HepG2 (cell line): Measurements from ENCODE around the gene ANKRD27. TPM values are rescaled to one million over a fixed set of nuclear protein-coding genes. Genes with fewer than 3 reads are reported as not detected.

Experiments
- ATAC-seq: fragments of 200-7000 bp; cut with Tn5 transposase; 3 replicates; pipeline ENCODE4 v1.9.1; 2020; ENCODE audit warnings: mild to moderate bottlenecking, moderate library complexity
- BruUV-seq: library from RNA; stranded (reverse); fragments of 400-500 nt; replicated peaks from 2 replicates; lab custom pipeline; 2021; lab: Mats Ljungman, UMichigan
- CTCF ChIA-PET: fragments of 300-600 bp; formaldehyde crosslinking; extraction: SDS; loops from one replicate; lab custom pipeline; 2021; ENCODE audit warnings: low total read pairs, inconsistent platforms, low intra/inter-chr PET ratio; lab: Yijun Ruan, JAX
- POLR2A ChIA-PET: fragments of 350-600 bp; sonication (Branson Sonifier 250); formaldehyde crosslinking; loops from one replicate; lab custom pipeline; 2020; ENCODE audit warnings: antibody characterized with exemption, inconsistent platforms; lab: Yijun Ruan, JAX
- DNase-seq: peaks from one replicate; pipeline ENCODE4 v3.0.0-alpha.2; 2015; ENCODE audit warnings: low spot score
- FAIRE-seq: peaks from 3 replicates; lab custom pipeline; 2011; peaks lifted over from hg19 to GRCh38; lab: Jason Lieb, UNC
- H2AFZ ChIP-seq: one replicate; pipeline ENCODE4 v1.6.1; 2011; ENCODE audit warnings: low read length, inconsistent platforms
- H3K27ac ChIP-seq: fragments of 300-600 bp; 3 replicates; pipeline ENCODE4 v1.8.0; 2011; ENCODE audit warnings: mixed run types, mild to moderate bottlenecking, mixed read lengths, low read length, inconsistent platforms; ENCODE audit not compliant: insufficient read depth; ENCODE audit errors: extremely low read length
- H3K27me3 ChIP-seq, 2 experiments: fragments of 200-600 bp in 1 of 2; 2 replicates in 1 of 2; 3 replicates in 1 of 2; pipeline versions ENCODE4 v1.6.0 to v1.8.0; 2011; ENCODE audit warnings: low read length in 2 of 2, mild to moderate bottlenecking in 2 of 2, moderate library complexity in 2 of 2, inconsistent platforms in 1 of 2; ENCODE audit not compliant: insufficient read depth in 2 of 2, control insufficient read depth in 1 of 2
- H3K36me3 ChIP-seq, 2 experiments: fragments of 200-600 bp in 1 of 2; replicated peaks in 1 of 2; 2 replicates in 1 of 2; 3 replicates in 1 of 2; pipeline versions ENCODE4 v1.5.1 to v1.8.0; 2011; ENCODE audit warnings: low read length in 2 of 2, inconsistent platforms in 1 of 2; ENCODE audit not compliant: insufficient read depth in 2 of 2, control insufficient read depth in 1 of 2
- H3K4me1 ChIP-seq: 2 replicates; pipeline ENCODE4 v1.5.1; 2012; ENCODE audit warnings: low read length, inconsistent platforms; ENCODE audit not compliant: insufficient read depth
- H3K4me2 ChIP-seq: 2 replicates; pipeline ENCODE4 v1.6.0; 2011; ENCODE audit warnings: low read depth, low read length, inconsistent platforms
- H3K4me3 ChIP-seq, 3 experiments: fragments of 200-600 bp in 1 of 3; sonication (generic), shearing (Covaris generic) in 1 of 3; replicated peaks in 1 of 3; 2 replicates each; pipeline ENCODE4 v1.5.1; 2011 to 2016; ENCODE audit warnings: low read length in 3 of 3, inconsistent platforms in 2 of 3, low read depth in 2 of 3, mild to moderate bottlenecking in 2 of 3, control low read depth in 1 of 3, mixed read lengths in 1 of 3; ENCODE audit not compliant: insufficient read depth in 1 of 3
- H3K79me2 ChIP-seq: one replicate; pipeline ENCODE4 v1.6.1; 2011; ENCODE audit warnings: low read length, inconsistent platforms; ENCODE audit not compliant: insufficient read depth
- H3K9ac ChIP-seq: 2 replicates; pipeline ENCODE4 v1.6.0; 2011; ENCODE audit warnings: mild to moderate bottlenecking, low read depth, low read length, inconsistent platforms; ENCODE audit not compliant: insufficient read depth
- H3K9me3 ChIP-seq: 2 replicates; pipeline ENCODE4 v1.5.1; 2012; ENCODE audit warnings: mild to moderate bottlenecking, low read length
- H4K20me1 ChIP-seq: 2 replicates; pipeline ENCODE4 v1.6.0; 2011; ENCODE audit warnings: inconsistent platforms, mild to moderate bottlenecking, low read length, moderate library complexity; ENCODE audit not compliant: insufficient read depth
- AGO2 ChIP-seq: fragments of 200-400 bp; formaldehyde crosslinking; optimal IDR thresholded peaks from 2 replicates; pipeline ENCODE3; 2017; ENCODE audit warnings: mild to moderate bottlenecking, low read depth, low read length, moderate library complexity
- GTF2F1 ChIP-seq: fragments of 150-350 bp; IDR thresholded peaks from 2 replicates; pipeline ENCODE4 v1.6.1; 2014; ENCODE audit warnings: low read length
- IRF2 ChIP-seq: IDR thresholded peaks from 2 replicates; pipeline ENCODE4 v1.6.1; 2018; ENCODE audit warnings: missing genetic modification reagents, missing compliant biosample characterization
- RFX1 ChIP-seq: fragments of 450-650 bp; IDR thresholded peaks from 2 replicates; pipeline ENCODE4 v1.6.1; 2017
- ZNF678 ChIP-seq: sonication (generic); formaldehyde crosslinking; IDR thresholded peaks from 2 replicates; pipeline ENCODE4 v1.4.0; 2020; ENCODE audit warnings: mild to moderate bottlenecking, missing genetic modification reagents
- WGBS: methylation state at CpG from one replicate; pipeline ENCODE4 v1.1.6; 2017; ENCODE audit warnings: low lambda C conversion rate; 5-methylcytosine and 5-hydroxymethylcytosine counted together
- in situ Hi-C: cut with HindIII; loops from 2 replicates; pipeline ENCODE4 v1.10.0; 2017; ENCODE audit warnings: low pct_unique_long_range_greater_than_20kb; ENCODE audit not compliant: extremely low pct_ligation_motif_present
- intact Hi-C: fragments of 100-400 bp; cut with micrococcal nuclease; formaldehyde crosslinking; loops from one replicate; pipeline ENCODE4 v1.10.0; 2022; ENCODE audit not compliant: unreplicated experiment
- polyA plus RNA-seq, 8 experiments: library from polyadenylated mRNA; depleted of rRNA in 3 of 8; stranded (reverse) in 7 of 8; unstranded in 1 of 8; fragments of >200 nt; fragmentation: Illumina TruSeq in 4 of 8; extraction: Trizol in 4 of 8; gene quantifications; 2 replicates each; pipeline versions ENCODE4 v1.2.1 to v1.2.3, GENCODE V29; 2011 to 2016; ENCODE audit warnings: low read depth in 4 of 8, missing spikeins in 1 of 8, mixed read lengths in 1 of 8; ENCODE audit not compliant: insufficient read depth in 1 of 8
- total RNA-seq, 5 experiments: library from RNA; depleted of rRNA; stranded (reverse); fragments of >200 nt; fragmentation: Illumina TruSeq; extraction: Trizol; gene quantifications; 2 replicates each; pipeline ENCODE4 v1.2.3, GENCODE V29; 2016; ENCODE audit warnings: low read depth in 1 of 5
- TF ChIP-seq, protein P1 (sequence below): sonication (generic); formaldehyde crosslinking; IDR thresholded peaks from 2 replicates; pipeline ENCODE4 v1.4.0; 2020; ENCODE audit warnings: mild to moderate bottlenecking, missing genetic modification reagents, borderline replicate concordance

The ANKRD27 gene
- total and polyA plus RNA-seq, 2 of the 13 experiments (the other 11 are each of a cell fraction or from before 2014, with no cell fraction given) = 22.2 to 23.7 TPM

DNA sequence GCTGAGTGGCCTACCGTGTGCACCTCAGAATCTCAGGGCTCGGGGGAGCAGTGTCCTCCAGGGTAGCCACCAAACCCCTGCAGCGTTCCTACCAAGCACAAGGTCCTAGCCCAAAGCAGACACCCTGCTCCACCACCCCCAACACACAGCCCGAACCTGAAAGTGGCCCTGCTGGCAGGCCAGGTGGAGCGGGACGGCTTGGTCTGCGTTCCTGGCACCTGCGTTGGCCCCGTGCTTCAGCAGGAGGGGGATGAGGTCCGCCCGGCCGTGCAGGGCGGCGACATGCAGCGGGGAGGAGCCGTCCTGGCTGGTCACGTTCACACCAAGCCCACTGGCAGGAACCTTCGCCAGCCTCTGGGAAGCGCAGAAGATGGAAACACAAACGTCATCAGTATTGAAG, 67.5 kb downstream of the ANKRD27 start:
- H4K20me1 ChIP-seq = no peaks in the 10 kb centered on the region
- CTCF ChIA-PET = no interaction called here
- DNase-seq (no peak), FAIRE-seq (no peak), ATAC-seq (no peak)
- peak; percentile 42 for TF ChIP-seq AGO2
- TF ChIP-seq, protein P1, sequence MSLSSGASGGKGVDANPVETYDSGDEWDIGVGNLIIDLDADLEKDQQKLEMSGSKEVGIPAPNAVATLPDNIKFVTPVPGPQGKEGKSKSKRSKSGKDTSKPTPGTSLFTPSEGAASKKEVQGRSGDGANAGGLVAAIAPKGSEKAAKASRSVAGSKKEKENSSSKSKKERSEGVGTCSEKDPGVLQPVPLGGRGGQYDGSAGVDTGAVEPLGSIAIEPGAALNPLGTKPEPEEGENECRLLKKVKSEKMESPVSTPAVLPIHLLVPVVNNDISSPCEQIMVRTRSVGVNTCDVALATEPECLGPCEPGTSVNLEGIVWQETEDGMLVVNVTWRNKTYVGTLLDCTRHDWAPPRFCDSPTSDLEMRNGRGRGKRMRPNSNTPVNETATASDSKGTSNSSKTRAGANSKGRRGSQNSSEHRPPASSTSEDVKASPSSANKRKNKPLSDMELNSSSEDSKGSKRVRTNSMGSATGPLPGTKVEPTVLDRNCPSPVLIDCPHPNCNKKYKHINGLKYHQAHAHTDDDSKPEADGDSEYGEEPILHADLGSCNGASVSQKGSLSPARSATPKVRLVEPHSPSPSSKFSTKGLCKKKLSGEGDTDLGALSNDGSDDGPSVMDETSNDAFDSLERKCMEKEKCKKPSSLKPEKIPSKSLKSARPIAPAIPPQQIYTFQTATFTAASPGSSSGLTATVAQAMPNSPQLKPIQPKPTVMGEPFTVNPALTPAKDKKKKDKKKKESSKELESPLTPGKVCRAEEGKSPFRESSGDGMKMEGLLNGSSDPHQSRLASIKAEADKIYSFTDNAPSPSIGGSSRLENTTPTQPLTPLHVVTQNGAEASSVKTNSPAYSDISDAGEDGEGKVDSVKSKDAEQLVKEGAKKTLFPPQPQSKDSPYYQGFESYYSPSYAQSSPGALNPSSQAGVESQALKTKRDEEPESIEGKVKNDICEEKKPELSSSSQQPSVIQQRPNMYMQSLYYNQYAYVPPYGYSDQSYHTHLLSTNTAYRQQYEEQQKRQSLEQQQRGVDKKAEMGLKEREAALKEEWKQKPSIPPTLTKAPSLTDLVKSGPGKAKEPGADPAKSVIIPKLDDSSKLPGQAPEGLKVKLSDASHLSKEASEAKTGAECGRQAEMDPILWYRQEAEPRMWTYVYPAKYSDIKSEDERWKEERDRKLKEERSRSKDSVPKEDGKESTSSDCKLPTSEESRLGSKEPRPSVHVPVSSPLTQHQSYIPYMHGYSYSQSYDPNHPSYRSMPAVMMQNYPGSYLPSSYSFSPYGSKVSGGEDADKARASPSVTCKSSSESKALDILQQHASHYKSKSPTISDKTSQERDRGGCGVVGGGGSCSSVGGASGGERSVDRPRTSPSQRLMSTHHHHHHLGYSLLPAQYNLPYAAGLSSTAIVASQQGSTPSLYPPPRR (CRISPR knock-in tag) = no peak
- no peak for TF ChIP-seq GTF2F1
- TF ChIP-seq RFX1 = no peak
- TF ChIP-seq IRF2 (CRISPR knock-in tag) = no peak
- TF ChIP-seq ZNF678 (CRISPR knock-in tag) = no peak
- BruUV-seq = no TSS peak
- no peaks in the 10 kb centered on the region for H3K9me3 ChIP-seq
- WGBS = 94% methylated on average over 14 of the region's 20 CpGs
- intact Hi-C loops (no loop called here), in situ Hi-C loops (no loop called here)
- H3K27me3 ChIP-seq = no peaks in the 10 kb centered on the region
- no peak overlapping the region for H3K9ac ChIP-seq
- peaks cover 16 to 54% of the 10 kb centered on the region in 2 experiments; a peak in 4 of 5 replicates for H3K36me3 ChIP-seq
- H3K4me1 ChIP-seq = no peaks in the 10 kb centered on the region
- H3K27ac ChIP-seq = no peak overlapping the region
- H2AFZ ChIP-seq = no peak overlapping the region
- no peaks in the 10 kb centered on the region for H3K79me2 ChIP-seq
- POLR2A ChIA-PET = no interaction called here
- H3K4me3 ChIP-seq = no peak overlapping the region
- no peak overlapping the region for H3K4me2 ChIP-seq
